Hippocampal formation (tissue), 2 donors: ENCODE results near the gene LIM2.
"Not testable (repeated sequence)": the region's sequence is repeated elsewhere in the genome, so short reads cannot be mapped to it uniquely, and the experiment has no call there.

Experiments used
- DNase-seq, 2 donors: peaks; one replicate each; lab custom pipeline; 2025; lab: John Stamatoyannopoulos, UW

The LIM2 gene

GRCh38 chr19:51387924-51388389, at the start of gene LIM2:
Gene LIM2, minus strand, starts transcription at chr19:51387974. Its CDS starts 531 bp downstream, at chr19:51387443.
- DNase-seq, result no peak

DNA sequence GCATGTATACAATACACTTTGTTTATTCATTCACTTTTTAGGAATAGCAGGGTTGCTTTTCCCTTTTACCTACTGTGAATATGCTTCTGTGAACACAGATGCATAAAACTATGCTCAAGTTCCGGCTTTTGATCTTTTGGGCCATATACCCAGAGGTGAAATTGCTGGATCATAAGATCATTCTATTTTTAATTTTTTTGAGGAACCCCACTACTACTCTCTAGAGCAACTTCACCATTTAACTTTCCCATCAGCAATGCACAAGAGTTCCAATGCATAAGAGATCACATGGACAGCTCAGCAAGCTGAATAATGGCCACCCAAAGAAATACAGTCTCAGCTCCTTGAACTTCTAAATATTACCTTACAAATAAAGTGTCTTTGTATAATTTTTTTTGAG, 46.7 kb upstream of the LIM2 start:
- no peak for DNase-seq

DNA sequence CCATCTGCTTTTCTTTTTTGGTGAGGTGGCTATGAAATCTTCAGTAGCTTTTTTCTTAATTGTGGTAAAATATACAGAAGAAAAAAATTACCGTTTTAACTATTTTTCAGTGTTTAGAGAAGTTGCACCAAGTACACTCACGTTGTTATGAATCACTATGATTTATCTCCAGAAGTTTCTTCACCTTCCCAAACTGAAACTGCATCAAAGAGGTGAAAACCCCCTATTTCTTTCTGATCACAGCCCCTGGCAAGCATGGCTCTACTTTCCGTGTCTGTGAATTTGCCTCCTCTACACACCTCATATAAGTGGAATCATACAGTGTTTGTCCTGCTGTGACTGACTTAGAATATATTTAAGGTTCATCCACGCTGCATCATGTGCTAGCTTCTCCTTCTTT, 45.3 kb upstream of the LIM2 start:
- no peak for DNase-seq

GRCh38 chr19:51431124-51431523, 43.4 kb upstream of the LIM2 start:
- DNase-seq, result no peak

GRCh38 chr19:51430221-51430620, 42.4 kb upstream of the LIM2 start:
- no peak for DNase-seq

GRCh38 chr19:51427201-51427600, 39.4 kb upstream of the LIM2 start:
- DNase-seq, result no peak

- DNase-seq, result peak in 1 of 2 donors; percentile 40
Measured at GRCh38 chr19:51422053-51422448, 34.3 kb upstream of the LIM2 start.

DNA sequence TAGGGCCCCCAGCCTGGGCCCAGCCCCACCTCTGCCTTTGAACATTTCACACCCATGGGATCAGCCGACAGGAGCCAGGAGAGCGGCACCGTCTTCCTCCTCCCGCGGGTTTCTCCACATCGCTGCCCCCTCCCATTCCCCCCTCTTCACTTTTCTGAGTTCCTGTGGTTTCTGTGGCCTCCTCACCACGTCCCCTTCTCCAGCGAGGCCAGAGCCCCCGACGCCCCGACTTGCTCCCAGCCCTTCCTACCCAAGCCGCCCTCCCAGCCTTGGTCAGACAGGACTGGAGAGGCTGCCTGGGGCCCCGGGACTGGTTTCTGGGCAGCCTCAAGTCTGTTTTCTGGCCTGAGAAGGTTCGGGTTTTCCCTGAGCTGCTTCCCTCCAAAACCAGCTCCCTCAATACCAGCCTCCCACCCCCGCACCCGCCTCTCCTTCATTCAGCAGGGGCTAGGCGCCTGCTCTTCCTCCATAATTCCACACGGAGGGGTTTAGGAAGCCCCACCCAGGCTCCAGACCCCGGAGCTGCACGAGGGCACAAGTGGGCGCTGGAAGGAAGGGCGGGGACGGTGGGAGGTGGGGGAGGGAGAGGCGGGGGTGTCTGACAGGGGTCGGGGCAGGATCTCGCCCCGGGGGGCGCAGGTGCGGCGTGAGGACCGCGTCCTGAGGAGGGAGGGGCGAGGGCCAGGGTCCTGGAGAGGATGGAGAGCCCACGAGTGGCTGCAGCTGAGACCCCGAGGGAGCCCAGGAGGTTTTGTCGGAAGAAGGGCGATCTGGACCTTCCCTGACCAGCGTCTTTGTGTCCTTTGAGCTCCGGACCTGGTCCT, 33.7 kb upstream of the LIM2 start:
- no peak for DNase-seq

- not testable (repeated sequence) for DNase-seq
Measured at GRCh38 chr19:51420511-51420910, 32.7 kb upstream of the LIM2 start.

- no peak for DNase-seq
Measured at GRCh38 chr19:51418707-51419106, 30.9 kb upstream of the LIM2 start.

DNA sequence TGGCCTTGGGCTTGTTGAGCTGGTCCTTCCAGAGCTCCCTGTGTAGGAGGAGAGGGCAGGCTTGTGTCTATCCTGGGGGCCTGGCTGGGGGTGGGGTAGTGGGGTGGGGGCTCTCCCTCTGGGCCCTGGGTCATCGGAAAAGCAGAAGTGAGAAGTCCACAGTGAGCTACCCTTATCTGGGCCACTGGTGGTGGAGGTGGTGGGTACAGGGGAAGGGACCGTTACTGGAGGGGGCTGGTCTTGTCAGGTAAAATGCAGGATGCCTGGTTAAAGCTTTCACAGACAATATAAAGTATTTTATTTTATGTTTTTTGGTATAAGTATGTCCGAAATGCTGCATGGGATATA, 30.0 kb upstream of the LIM2 start:
- no peak for DNase-seq

GRCh38 chr19:51417107-51417809, 29.5 kb upstream of the LIM2 start, which contains the start of gene SIGLEC10:
Gene SIGLEC10, minus strand, starts transcription at chr19:51417642. Its CDS starts 61 bp downstream, at chr19:51417581.
- DNase-seq, result peak in 1 of 2 donors; percentile 36

- not testable (repeated sequence) for DNase-seq
Measured at GRCh38 chr19:51416422-51416821, 28.6 kb upstream of the LIM2 start.

- DNase-seq, result no peak
Measured at GRCh38 chr19:51415187-51415586, 27.4 kb upstream of the LIM2 start.

- no peak for DNase-seq
Measured at GRCh38 chr19:51410950-51411748, 23.4 kb upstream of the LIM2 start.

GRCh38 chr19:51407511-51408131, 19.8 kb upstream of the LIM2 start:
- DNase-seq, result no peak

DNA sequence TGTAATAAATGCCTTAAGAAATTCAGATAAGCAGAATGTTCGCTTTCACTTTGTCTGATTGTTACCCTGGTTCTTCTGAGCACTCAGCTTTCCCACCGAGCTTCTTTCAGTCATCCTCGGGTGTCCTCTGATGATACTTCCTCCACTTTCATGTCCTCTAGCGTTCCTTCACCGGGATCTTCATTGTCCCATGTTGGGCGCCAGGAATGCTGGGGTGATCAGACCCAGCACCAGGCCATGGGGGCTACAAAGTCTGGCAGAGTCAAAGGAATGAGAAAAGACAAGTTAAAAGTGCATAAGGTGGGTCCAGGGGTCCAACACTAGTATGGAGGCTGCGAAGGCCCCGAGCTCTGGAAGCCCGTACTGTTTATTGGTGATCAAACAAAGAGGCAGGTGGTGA, 14.3 kb upstream of the LIM2 start:
- DNase-seq, result no peak

DNA sequence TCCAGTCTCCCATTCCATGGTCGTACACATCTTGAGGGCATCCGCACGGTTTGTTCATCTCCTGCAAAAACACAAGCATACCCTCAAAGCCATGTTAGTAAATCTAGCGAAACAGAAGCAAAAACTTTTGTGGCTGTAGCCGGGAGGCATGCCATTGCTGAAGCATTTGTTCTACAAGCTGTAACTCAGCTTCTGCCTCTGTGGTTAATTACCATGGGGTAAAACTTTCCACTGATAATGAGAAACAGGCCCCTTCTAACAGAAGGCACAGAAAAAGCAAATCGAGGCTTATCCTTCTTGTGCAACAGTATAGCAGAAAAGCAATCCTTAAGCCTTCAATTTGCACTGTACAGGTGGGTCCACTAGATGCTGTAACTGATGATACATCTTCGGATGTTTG, 12.2 kb upstream of the LIM2 start:
- DNase-seq, result not testable (repeated sequence)

DNA sequence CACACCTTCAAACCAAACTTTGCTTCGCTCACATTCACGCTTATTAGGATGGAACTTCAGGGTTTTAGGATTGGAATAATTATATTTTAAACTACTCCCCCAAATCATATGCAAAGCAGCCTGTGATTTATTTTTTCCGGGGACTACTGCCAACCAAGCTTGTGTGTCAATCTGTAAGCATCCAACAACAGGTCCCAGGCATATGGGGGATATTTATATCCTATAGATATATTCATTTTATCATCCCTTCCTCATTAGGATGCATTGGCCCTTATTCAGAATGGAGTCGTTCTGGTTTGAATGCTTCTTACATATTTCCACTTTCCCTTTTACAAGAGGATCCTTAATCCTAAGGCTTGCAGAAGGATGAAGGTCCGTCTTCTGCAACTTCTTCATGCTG, 11.5 kb upstream of the LIM2 start:
- DNase-seq, result no peak

- DNase-seq, result peak in 1 of 2 donors; percentile 50
Measured at GRCh38 chr19:51398096-51398704, 10.4 kb upstream of the LIM2 start.

DNA sequence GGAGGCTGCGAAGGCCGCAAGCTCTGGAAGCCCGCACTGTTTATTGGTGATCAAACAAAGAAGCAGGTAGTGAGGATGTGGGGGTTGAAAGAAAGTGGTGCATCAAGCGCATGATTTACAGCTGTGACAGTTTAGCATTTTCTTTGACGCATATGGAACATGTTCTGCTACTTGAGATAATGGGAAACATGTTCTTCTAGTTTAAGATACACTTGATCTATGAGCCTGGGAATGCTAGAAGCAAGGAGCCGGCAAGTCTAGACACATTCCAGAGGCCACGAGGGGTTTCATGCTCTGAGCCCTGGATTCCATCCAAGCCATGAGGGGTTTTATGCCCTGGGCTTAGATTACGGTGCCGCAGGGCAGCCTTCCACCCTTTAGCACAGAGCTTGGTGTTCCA, 9.7 kb upstream of the LIM2 start:
- DNase-seq, result not testable (repeated sequence)
